ENCODE results near the gene NFATC2IP.

- no peak for TF ChIP-seq MAFK (IDR thresholded peaks at IDR 0.05; ENCODE audit: low read depth, low read length)
- TF ChIP-seq, protein P1, sequence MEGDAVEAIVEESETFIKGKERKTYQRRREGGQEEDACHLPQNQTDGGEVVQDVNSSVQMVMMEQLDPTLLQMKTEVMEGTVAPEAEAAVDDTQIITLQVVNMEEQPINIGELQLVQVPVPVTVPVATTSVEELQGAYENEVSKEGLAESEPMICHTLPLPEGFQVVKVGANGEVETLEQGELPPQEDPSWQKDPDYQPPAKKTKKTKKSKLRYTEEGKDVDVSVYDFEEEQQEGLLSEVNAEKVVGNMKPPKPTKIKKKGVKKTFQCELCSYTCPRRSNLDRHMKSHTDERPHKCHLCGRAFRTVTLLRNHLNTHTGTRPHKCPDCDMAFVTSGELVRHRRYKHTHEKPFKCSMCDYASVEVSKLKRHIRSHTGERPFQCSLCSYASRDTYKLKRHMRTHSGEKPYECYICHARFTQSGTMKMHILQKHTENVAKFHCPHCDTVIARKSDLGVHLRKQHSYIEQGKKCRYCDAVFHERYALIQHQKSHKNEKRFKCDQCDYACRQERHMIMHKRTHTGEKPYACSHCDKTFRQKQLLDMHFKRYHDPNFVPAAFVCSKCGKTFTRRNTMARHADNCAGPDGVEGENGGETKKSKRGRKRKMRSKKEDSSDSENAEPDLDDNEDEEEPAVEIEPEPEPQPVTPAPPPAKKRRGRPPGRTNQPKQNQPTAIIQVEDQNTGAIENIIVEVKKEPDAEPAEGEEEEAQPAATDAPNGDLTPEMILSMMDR (conservative IDR thresholded peaks at IDR 0.05; ENCODE audit: low read depth, low read length): no peak
- TF ChIP-seq POLR2A (IDR thresholded peaks at IDR 0.05; ENCODE audit: low read depth, low read length): no peak
- no peak for TF ChIP-seq CEBPB (IDR thresholded peaks at IDR 0.05; ENCODE audit: low read depth, low read length)
- TF ChIP-seq, protein P2, sequence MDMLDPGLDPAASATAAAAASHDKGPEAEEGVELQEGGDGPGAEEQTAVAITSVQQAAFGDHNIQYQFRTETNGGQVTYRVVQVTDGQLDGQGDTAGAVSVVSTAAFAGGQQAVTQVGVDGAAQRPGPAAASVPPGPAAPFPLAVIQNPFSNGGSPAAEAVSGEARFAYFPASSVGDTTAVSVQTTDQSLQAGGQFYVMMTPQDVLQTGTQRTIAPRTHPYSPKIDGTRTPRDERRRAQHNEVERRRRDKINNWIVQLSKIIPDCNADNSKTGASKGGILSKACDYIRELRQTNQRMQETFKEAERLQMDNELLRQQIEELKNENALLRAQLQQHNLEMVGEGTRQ (IDR thresholded peaks at IDR 0.05; ENCODE audit: low read depth, low read length): no peak
- TF ChIP-seq MXI1 (IDR thresholded peaks at IDR 0.05; ENCODE audit: borderline replicate concordance, low read depth, low read length): no peak
- TF ChIP-seq RAD21 (IDR thresholded peaks at IDR 0.05; ENCODE audit: low read length): no peak
- TF ChIP-seq NFE2L2 (IDR thresholded peaks at IDR 0.05; ENCODE audit: low read depth, low read length): no peak
- TF ChIP-seq BHLHE40 (IDR thresholded peaks at IDR 0.05; ENCODE audit: low read depth, low read length): no peak
- no peak for TF ChIP-seq SMC3 (IDR thresholded peaks at IDR 0.05; ENCODE audit: low read depth, low read length)
- TF ChIP-seq RCOR1 (IDR thresholded peaks at IDR 0.05; ENCODE audit: insufficient replicate concordance, low read length): no peak
- TF ChIP-seq FOS (IDR thresholded peaks at IDR 0.05; ENCODE audit: low read depth, low read length): no peak
These were observed 41.0 kb downstream of the NFATC2IP start for GRCh38 chr16:28991687-28992086.
